Measurements from ENCODE around the gene ABI2.

ABI2 gene

DNA sequence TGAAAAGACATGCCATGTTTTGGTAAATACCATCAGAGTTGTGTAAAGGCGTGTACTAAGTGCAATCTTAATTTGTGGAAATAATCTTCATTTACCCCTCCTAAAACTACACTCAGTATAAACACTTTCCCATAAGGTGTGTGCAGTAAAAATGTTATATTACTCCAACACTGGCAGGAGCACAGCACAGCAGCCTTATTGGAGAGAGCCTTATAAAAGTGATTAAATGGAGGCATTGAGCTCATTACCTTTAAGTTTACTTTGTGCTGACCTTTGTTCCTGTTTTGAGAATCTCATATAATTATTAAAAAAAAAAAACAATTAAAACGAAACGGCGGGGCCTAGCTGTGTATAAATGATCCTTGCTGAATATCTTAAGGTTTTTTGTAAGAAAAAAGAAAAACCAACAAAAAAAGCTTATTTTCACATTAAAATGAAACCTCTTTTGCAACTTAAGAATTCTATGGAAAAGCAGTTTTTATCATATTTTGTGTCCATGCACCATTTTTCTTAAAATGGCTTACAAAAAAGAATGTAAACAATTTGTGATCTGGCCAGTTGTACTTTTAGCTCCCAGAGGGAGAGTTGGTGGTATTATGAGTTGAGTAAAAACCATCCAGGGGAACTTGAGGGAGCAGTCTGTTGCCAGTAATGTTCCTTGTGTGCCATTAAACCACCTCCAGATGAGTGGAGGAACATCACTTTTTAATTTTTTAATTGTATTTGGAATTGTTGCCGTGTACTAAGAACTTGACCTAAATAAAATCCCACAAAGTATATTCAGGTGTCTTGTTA, 103.4 kb downstream of the ABI2 start:
- no peak for DNase-seq

DNA sequence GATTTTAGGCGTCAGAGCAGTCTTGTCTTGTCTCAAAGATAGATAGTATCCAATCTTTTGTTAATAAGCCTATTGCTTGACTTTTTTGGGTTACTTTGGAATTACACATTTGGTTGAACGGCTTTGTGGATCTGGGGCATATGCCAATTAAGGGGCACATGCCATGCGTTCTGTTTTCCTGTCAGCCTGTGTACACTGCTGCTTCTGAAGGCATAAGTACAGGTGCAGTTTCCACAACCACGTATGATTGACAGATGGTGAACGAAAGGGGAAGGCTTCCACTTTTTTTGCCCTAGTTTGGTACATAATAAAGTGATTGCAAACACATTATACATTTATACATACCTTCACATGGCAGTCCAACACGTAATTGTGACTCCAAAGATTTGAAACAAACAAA, 104.6 kb downstream of the ABI2 start:
- DNase-seq: no peak

DNA sequence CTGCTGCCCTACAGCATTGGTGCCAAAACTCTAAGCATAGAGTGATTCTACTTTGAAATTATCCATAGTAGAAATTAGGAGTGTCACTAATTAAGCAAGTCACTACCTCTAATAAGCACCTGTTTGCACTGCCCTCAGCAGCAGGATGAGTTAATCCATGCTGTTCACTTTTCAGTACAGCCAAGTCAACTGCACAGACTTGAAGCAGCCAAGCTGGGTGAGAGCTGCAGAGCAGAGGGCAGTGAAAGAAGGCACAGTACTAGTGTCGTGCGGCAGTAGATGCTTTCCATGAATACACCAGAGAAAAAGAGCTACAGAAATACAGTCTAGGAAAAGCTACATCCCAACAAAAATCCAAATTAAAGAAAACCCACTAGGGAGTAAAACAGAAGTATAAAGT, 108.3 kb downstream of the ABI2 start:
- no peak for DNase-seq

DNA sequence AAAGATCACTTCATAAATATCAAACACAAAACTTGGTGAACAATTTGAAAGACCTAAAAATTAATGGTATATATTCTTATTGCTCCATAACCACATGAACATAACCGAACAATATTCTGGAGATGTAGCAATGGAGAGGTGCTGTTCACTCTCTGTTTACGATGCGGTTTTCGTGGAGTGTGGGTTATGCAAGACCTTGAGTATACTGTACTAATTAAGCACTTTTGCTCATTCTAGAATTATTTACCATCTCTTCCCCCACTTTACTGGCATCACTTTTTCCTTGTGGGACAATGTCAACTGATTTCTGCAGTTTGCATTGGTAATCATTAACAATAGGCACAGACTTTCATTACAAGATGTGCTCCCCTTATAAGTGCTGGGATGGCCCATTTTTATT, 109.3 kb downstream of the ABI2 start:
- no peak for DNase-seq

DNA sequence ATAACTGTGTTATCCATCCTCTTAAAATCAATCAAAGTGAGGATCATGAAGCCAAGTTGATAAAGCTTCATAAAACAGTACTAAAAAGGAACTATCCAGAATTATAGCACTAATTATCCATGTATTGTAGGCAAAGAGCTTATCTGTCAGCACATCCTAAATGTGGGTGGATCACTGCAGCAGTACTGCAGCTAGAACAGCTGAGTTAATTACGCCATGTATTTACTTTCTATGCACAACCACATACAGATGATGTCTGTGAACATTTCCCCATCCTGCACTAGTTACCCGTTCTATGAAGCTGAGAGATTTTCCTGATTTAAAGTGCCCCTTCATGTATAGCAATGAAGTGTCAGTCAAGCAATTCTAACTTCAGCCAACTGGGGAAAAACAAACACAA, 110.3 kb downstream of the ABI2 start:
- DNase-seq: no peak

DNA sequence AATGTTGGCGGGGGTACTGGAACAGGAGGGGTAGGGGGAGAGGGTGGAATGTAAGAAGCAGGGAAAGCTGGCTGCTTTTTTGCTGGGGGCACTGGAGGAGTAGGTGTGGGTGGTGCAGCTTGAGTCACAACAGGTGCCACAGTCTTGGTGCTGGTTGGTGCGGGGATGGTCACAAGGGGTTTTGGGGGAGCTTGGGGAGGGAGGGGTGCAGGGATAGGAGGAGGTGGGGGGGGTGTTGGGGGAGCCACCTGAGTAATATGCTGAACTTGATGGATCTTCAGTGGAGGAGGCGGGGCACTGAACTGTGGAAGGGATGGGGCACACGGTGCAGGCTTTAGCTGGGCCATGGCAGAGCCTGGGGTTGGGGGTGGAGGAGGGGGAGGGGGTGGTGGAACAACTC, 112.5 kb downstream of the ABI2 start:
- DNase-seq: no peak

DNA sequence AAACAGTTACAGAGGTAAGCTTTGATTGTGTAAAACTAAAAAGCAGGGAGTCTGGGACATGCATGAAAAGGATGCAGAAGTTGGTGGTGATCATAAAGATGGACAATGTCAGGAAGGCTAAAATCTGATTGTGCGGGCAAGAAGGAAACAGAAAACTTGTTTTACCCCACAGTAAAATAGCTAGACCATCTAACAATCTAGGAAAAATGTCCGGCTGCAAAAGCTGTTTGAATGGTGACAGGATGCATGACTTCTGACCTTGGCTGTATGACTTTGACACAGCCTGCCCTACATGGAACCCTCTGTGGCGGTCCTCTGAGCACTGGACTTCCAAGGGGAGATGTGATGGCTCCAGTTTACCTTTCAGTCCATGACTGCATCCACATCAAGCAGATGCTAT, 113.3 kb downstream of the ABI2 start:
- no peak for DNase-seq

DNA sequence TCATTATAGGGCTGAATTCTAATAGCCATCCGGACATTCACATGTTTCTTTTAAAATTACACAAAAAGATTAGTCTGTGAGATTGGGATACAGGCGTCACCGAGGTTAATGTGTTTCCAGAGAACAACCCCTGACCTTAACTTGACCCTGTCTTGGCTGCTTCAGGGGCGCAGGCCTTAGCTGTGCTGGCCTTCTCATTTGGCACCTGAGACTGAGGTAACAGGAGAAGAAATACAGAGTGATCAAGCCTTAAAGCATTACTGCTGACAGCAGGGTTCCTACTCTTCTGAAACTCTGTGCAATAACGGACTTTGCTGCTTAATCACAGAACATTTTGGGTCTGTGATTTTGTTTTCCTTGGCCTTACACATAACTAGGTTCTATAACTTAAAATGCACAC, 114.3 kb downstream of the ABI2 start:
- DNase-seq: no peak

DNA sequence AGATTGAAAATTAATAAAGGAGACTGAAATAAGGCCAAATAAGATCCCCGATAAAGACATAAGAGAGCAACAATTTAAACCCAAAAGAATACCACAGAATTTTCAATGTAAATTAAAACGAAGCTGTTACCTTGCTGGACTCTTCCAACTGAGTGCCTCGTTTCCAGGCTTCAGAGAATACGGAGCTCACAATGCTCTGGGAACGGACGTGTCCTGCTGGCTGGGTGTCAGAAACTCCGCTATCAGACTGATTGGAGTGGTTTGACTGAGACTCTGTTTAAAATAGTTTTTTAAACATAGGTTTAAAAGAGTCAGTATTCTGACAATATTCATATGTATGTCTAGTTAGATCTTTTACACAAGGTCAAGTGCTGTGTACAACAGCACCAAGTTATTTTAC, 116.5 kb downstream of the ABI2 start:
- no peak for DNase-seq

DNA sequence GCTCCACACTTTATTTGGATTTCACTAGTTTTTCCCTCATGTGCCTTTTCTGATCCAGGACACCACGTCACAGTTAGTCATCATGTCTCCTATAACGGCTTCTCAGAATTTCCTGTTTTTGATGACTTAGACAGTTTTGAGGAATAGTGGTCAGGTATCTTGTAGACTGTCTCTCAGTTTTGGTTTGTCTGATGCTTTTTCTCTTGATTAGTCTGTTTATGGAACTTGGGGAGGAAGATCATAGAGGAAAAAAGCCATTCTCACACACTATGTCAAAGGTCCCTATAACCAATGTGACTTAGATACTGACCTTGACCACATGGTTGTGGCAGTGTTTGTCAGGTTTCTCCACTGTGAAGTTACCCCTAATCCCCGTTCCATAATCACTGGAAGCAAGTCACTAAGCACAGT, 117.9 kb downstream of the ABI2 start:
- no peak for DNase-seq

DNA sequence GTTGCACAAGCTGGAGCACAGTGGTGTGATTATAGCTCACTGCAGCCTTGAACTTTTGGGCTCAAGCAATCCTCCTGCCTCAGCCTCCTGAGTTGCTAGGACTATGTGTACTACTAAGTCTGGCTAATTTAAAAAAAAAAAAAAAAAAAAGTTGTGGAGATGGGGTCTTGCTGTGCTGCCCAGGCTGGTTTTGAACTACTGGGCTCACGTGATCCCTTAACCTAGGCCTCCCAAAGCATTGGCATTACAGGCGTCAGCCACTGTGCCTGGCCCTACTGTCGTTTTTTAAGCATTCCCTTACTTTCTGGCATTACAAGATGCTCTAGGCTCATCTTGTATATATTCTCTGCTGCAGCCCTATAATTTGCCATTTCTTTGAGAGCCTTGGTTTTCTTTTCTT, 118.6 kb downstream of the ABI2 start:
- no peak for DNase-seq

DNA sequence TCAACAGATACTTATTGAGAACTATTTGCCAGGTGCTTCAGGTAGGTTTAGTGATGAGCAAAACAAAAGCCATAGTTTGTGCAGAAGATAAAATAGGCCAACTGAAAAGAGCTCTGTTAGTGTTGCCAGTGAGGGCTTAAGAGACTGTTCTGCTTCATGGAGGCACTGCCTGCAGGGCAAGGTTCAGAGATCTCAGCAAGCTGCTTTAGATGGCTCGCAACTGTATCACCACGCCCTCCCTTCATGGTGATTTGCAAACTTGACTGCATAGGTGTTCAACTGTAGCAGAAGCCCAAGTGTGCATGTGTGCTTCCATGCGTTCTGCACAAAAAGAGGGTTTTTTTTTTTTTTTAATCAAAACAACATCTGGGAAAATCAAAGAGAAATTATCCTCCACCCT, 122.4 kb downstream of the ABI2 start:
- no peak for DNase-seq

DNA sequence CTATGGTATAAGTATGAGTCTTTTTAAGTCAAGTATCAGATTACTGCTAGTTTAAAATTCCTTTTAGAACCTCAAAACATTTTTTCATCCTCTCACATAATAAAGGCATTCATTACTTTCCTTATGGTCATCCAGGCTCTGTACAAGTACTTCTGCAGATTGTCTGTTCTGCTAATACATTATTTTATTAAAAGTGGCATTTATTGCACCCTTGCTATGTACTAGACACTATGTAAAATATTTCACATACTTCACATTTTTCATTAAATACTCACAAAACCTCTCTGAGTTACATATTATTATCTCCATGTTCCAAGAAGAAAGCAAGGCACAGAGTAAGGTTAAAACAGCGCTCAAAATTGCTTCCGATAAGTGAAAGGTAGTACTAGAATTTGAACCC, 122.8 kb downstream of the ABI2 start:
- no peak for DNase-seq

DNA sequence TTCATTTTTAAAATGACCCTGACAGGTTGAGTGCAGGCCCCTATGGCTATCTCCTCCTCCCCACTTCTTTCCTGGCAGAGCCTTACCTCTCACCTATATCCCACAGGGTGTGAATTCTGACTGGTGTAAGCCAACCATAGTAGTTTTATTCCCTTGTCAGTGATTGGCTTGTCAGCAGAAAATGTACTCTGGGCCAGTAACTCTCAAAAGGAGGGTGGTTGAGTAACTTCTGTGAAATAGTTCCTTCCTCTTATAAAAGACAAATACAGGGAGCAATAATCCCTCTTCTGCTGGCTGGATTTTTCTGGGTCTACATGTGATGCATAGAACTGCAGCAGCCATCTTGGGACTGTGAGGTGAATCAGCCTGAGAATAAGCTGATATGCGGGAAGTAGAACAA, 123.5 kb downstream of the ABI2 start:
- no peak for DNase-seq

DNA sequence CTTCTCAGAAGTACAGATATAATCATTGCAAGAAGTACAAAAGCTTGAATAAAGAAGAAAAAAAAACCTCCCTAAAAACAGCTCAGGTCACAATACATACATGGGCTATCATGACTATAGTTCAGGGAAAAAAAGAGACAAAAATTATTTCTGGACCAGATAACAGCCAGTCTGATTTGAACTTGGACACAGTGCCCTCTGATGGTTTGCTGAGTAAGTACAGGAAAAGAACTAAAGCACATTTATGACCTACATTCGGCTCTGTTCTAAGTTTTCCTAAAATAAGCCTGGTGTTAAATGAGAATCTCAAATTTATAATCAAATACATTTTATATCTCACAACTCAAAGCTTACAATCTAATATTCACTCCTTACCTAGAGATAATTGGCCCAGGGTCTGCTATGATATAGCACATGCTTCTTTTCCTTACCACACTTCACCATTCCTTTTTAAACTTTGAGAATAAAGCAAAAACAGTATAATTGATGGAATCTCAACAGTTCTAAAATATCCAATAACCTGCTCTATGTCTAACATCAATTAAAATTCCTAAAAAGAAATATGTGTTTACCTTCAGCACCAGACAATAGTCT, 125.8 kb downstream of the ABI2 start:
- no peak for DNase-seq

DNA sequence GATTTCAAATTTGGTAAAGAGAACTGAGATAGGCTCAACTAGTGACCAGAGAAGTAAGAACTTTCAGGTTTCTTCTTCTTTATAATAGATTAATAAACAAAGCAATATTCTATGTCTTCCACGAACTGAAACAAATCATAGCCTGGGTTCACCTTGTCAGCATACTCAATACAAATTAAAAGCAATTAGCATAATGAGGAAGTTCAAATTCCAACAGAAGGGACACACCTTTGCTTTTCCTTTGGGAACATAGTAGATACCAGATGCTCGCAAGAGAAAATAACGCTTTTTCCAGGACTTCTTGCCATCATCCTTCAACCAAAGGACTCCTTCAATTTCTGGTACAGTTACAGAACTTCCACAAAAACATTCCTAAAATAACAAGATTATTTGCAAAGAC, 127.0 kb downstream of the ABI2 start:
- DNase-seq: no peak

DNA sequence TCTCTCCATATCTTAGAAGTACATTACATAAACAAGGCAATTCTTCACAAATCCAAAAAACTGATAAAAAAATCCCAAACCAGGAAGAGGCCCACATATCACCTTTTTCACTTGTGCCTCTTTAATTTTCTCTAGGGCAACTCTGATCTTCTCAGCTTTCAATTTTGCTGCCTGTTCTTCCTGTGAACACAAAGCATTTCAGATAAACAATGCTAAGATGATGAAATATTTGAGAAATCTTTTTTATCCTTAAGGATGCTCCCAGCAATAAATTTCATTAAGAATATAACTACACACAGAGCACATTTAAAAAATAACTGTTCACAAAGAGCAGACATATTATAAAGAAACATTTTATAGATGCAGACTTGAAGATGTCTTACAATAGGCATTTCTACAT, 133.6 kb downstream of the ABI2 start:
- DNase-seq: no peak

DNA sequence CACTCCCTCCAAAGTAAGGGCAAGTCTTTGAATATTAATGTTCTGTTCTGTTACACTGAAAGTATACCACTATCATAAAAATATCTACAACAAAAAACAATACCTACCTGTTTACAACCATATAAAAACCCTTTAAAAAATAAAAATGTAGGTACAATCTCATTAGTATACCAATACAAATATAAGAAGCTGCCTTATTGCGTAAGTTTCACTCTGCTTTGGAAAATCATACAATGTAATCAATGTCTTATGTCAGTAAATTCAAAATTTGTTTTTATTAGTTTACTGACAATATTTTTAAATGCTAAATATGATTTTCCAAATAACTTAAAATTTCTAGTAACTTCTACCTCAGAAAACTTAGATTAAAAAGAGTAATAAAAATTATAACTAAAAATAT, 134.1 kb downstream of the ABI2 start:
- DNase-seq: no peak

DNA sequence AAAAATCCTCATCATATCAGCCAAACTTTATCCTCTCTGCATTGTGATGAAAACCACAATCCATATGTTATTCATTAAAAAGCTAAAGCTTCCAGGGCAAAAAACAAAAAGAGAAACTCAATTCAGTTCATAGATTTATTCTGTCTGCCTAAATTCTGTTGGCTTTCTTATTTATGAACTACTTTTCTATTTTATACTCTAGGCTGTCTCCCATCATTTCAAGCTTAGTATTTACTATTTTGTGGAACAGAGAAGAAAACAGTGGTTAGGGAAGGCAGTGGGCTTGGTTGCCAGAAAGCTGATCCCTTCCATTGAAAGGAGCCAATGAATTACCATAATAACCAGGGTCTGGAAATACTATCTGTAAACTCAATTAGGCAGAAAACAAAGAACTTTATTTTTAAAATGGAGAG, 135.1 kb downstream of the ABI2 start:
- no peak for DNase-seq

DNA sequence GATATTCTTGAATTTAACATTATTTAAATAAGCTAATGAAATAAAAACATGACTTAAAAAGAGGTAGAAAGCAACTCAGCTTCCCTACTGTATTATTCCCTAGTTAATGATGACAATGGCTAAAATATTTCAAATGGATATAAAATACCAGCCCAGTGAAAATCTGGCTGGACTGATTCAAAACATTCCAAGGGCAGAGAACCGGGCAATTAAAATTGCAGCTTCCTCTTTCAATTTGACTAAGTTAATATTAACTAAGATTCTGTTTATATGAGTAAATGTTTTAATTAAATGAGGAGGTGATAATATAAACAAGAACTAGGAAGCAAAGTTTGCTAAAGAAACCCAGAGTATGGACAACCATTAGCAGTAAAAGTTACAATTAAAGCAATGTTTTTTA, 141.4 kb downstream of the ABI2 start:
- no peak for DNase-seq

DNA sequence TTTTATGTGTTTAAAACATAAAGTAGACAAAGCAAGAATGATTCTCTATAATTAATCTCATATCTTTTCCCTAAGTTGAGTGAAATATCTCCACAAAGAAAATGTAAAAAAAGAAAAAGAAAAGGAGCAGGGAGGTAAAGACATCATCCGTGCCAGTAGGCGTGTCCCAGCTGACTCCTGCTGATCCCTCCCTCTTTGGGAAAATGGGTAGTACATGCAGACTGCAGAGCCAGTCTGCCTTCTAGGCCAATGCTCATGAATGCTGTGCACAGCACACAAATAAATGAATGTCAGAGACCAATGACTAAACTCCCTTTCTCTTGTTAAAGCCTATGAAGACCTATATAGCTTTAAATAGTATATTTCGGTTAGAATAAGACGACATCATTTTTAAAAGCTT, 142.2 kb downstream of the ABI2 start:
- DNase-seq: no peak

DNA sequence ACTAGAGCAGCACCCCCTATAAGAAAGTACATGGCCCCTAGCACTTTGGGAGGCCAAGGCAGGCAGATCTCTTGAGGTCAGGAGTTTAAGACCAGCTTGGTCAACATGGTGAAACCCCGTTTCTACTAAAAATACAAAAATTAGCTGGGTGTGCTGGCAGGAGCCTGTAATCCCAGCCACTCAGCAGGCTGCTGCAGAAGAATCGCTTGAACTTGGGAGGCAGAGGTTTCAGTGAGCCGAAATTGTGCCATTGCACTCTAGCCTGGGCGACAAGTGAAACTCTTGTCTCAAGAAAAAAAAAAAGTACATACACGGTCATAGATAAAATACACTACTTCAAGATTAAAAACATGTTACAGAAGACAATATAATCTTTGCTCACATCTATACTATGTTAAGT, 143.1 kb downstream of the ABI2 start:
- DNase-seq: no peak

DNA sequence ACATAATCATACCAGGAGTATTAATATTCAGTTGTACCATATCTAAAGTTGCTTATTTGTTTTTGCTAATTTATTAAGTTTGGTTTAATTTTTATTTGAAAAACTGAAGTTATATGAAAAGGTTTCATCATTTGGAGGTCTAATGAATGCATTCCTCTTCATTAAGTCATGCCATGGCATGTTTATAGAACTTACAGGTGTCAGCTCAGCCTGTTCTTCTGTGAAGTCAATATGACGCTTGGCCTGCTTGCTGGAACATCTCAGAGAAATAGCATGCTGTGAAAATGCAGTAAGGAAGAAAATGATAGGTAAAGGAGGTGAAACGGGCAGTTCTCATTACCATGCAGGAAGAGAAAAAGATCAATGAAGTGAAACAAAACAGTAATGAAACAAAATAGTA, 148.7 kb downstream of the ABI2 start:
- DNase-seq: no peak

DNA sequence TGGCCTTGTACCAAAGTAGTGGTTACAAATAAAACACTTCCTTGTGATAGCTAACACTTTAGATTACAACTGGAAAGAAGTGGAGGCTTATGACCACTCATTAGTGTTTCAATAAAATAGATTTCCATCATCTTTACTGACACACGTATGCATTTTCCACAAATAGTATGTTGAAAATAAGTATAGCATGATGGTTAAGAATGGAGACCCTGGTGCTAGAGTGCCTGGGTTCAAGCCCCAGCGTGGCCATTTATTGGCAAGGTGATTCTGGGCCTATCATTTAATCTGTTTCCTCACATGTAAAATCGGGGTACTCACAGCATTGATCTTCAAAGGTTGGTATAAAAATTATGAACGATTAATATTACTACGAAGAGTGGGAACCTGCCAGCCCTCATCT, 152.4 kb downstream of the ABI2 start:
- no peak for DNase-seq

Measured in activated T-cell treated with anti-CD3 and anti-CD28 coated beads, Interleukin-2, amount 50 U/mL, for 48 hours (primary cell).